Activated CD8-positive, alpha-beta memory T cell treated with anti-CD3 and anti-CD28 coated beads for 1 hour (primary cell): ENCODE measurements around the gene SARS1.

Experiments used
- DNase-seq, 2 donors: peaks; one replicate each; pipeline ENCODE4 v3.0.0-alpha.2; 2020; ENCODE audit warnings: low read depth in 1 of 2; ENCODE audit errors: extremely low read depth in 1 of 2

The SARS1 gene

GRCh38 chr1:109259674-109260557 is 46.2 kb downstream of the SARS1 start:
- no peak for DNase-seq

DNA sequence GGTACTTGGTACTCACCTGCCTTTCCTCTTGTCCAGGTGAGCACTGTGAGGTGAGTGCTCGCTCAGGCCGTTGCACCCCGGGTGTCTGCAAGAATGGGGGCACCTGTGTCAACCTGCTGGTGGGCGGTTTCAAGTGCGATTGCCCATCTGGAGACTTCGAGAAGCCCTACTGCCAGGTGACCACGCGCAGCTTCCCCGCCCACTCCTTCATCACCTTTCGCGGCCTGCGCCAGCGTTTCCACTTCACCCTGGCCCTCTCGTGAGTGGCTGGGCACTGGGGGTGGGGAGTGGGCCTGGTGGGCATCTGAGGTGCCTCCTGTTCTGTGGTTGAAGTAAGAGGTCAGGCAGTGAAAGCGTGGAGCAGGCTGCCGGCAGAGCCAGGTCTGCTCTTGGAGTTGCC is 47.3 kb downstream of the SARS1 start:
- no peak for DNase-seq

GRCh38 chr1:109261578-109261977 is 47.9 kb downstream of the SARS1 start:
- DNase-seq, result no peak

DNA sequence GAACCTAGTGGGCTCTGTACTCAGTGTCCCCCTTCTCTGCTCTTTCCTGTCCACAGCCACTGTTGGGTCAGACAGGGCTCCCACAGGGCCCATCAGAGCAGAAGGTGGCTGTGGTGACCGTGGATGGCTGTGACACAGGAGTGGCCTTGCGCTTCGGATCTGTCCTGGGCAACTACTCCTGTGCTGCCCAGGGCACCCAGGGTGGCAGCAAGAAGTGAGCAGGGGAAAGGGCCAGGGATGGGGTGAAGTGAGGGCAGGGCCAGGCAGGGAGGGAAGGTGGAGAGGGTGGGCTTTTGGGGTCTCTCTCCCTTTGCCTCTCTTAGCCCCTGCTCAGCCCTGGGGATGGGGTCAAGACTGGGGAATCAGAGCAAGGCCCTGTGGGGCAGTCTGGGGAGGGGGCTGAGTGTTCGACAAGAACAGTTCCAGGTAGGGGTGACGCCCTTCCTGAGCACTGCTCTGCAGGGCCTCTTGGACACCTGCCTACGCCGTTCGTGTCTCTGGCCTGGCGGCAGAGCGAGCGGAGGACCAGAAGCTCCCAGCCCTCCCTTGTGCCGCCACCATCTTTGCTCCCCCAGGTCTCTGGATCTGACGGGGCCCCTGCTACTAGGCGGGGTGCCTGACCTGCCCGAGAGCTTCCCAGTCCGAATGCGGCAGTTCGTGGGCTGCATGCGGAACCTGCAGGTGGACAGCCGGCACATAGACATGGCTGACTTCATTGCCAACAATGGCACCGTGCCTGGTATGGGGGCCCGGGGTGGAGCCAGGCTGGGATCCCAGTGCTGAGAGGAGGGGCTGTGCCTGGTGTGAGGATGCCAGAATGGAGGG is 48.7 kb downstream of the SARS1 start:
- DNase-seq, result no peak

DNA sequence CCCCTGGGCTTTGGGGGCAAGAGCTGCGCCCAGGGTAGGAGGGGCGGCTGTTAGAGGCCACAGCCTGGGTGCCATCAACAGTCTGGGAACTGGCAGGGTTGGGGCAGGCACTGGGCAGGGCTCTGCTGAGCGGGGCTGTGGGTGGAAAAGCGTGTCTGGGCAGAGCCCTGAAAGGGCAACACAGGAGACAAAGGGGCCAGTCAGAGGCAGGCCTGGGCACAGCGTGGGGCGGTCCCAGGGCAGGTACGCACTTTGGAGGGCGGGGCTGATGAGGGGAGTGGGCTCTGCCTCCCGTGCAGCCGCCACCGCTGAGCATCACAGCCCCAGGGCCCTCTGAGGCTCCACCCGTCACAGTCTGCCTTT is 49.5 kb downstream of the SARS1 start:
- DNase-seq, result no peak

DNA sequence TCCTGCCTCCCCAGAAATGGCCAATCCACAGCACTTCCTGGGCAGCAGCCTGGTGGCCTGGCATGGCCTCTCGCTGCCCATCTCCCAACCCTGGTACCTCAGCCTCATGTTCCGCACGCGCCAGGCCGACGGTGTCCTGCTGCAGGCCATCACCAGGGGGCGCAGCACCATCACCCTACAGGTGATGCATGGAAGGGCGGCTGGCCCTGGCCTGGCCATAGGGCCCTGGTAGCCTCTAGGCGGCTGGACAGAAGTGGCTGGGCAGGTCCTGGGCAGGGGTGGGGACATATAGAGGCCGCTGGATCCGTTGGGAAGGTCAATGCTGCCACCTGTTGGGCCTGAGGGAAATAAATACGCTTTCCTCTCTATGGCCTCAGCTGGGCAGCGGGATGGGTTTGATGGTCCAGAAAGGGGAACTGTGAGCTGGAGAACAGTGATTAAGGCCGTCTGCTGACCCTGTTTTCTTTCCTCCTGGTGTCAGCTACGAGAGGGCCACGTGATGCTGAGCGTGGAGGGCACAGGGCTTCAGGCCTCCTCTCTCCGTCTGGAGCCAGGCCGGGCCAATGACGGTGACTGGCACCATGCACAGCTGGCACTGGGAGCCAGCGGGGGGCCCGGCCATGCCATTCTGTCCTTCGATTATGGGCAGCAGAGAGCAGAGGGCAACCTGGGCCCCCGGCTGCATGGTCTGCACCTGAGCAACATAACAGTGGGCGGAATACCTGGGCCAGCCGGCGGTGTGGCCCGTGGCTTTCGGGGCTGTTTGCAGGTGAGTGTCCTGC is 50.1 kb downstream of the SARS1 start:
- DNase-seq, result peak; percentile 31 to 65

DNA sequence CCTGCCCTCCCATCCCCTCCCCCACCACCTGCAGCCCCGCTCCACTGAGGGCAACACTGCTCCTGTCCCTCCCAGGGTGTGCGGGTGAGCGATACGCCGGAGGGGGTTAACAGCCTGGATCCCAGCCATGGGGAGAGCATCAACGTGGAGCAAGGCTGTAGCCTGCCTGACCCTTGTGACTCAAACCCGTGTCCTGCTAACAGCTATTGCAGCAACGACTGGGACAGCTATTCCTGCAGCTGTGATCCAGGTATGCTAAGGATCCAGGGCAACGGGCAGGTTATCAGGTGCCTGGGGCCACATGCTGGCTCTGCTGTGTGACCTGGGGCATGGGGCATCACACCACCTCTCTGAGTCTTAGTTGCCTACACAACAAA is 50.6 kb downstream of the SARS1 start:
- no peak for DNase-seq

DNA sequence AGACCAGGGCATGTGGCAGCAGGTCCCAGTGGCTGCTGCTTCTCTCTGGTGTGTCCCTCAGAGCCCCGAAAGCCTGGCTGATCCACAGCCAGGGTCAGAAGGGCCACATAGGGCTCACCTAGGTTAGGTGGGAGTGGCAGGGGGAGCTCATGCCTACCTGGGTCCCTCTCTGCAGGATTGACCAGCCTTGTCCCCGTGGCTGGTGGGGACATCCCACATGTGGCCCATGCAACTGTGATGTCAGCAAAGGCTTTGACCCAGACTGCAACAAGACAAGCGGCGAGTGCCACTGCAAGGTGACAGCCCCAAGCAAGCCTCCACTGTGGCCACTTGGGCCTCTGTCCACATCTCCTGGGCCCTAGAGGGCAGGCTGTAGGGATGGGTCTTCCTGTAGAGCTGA is 51.3 kb downstream of the SARS1 start:
- DNase-seq, result no peak

DNA sequence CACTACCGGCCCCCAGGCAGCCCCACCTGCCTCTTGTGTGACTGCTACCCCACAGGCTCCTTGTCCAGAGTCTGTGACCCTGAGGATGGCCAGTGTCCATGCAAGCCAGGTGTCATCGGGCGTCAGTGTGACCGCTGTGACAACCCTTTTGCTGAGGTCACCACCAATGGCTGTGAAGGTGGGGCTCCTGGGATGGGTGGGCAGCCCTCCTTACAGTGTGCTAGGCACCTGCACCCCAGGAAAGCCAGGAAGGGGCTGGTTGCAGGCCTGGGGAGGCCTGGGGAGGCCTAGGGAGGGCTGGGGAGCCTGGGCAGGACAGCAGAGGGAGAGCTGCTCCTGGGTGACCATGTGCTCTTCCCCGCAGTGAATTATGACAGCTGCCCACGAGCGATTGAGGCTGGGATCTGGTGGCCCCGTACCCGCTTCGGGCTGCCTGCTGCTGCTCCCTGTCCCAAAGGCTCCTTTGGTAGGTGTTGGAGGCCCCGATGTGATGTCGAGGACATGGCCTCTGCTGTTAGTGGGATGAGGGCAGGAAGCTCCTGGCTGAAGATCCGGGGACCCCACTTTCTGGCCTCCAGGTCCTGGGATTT is 52.1 kb downstream of the SARS1 start:
- DNase-seq, result no peak

- no peak for DNase-seq
These were observed 53.2 kb downstream of the SARS1 start for GRCh38 chr1:109266965-109267364.

DNA sequence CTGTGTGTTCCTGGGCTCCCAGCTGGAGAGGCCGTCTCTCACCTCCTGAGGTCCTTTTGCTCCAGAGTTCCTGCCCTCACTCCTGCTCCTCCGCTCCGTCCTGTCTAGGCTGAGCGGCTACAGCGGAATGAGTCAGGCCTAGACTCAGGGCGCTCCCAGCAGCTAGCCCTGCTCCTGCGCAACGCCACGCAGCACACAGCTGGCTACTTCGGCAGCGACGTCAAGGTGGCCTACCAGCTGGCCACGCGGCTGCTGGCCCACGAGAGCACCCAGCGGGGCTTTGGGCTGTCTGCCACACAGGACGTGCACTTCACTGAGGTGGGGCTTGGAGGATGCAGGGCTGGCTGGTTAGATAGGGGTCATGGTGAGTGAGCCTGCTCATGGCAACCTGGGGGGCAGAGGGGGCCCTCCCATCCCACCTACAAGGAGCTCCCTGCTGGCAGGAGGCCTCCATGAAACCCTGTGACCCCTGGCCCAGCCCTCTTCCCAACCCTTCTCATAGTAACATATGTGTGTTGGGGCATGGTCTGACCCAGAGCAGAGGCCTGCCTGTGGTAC is 54.1 kb downstream of the SARS1 start:
- DNase-seq, result no peak

GRCh38 chr1:109268431-109269211 is 54.9 kb downstream of the SARS1 start:
- no peak for DNase-seq

DNA sequence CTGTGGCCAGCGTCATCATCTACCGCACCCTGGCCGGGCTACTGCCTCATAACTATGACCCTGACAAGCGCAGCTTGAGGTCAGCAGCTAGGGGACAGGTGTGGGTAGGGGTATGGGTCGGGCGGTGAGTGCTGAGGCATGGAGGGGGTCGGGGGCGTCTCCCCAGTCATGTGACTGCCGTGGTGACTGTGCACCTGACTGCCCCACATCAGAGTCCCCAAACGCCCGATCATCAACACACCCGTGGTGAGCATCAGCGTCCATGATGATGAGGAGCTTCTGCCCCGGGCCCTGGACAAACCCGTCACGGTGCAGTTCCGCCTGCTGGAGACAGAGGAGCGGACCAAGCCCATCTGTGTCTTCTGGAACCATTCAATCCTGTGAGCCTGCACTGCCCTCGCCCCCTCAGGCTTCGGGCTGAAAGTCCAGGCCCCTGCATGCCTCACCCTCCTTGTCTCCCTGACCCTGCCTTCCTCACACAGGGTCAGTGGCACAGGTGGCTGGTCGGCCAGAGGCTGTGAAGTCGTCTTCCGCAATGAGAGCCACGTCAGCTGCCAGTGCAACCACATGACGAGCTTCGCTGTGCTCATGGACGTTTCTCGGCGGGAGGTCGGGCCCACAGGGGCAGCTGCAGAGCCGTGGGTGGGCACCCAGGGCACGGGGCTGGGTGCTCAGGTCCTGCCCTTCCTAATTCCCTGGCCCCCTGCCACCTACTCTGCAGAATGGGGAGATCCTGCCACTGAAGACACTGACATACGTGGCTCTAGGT is 55.7 kb downstream of the SARS1 start:
- no peak for DNase-seq

DNA sequence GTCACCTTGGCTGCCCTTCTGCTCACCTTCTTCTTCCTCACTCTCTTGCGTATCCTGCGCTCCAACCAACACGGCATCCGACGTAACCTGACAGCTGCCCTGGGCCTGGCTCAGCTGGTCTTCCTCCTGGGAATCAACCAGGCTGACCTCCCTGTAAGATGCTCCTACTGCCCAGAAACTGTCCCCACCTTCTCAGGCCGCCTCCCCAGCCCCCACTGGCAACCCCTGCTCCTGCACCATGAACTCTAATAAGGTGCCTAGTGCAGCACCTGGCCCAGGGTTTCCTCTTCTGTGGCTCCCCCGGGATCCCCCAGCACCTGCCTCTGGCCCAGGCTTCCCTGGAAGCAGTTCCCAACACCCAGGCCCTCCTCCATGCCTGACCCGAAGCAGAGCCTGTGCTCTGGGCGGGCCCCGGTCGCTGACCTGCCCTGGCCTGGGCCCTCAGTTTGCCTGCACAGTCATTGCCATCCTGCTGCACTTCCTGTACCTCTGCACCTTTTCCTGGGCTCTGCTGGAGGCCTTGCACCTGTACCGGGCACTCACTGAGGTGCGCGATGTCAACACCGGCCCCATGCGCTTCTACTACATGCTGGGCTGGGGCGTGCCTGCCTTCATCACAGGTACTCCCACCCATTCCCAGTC is 56.4 kb downstream of the SARS1 start:
- no peak for DNase-seq

DNA sequence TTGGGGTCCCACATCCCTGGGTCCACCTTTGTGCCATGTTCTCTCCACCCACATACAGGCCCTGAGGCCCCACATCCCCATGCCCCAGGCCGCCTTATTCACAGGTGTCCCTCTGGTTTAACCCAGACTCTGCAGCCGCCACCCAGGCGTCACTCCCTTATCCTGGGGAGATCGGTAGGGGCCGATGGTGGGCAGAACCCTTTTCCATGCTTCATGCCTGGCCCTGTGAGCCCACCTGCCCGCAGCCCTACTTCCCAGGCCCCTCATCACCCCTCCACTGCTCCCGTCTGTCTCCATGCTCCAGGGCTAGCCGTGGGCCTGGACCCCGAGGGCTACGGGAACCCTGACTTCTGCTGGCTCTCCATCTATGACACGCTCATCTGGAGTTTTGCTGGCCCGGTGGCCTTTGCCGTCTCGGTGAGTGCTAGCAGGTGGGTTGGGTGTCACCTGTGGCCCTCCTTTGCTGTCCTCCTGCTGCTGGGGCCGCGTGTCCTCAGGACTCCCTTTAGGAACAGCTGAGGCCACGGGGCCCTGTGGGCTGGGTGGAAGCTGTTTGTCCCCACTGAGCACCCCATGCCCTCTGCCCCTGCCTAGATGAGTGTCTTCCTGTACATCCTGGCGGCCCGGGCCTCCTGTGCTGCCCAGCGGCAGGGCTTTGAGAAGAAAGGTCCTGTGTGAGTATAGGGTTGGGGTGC is 57.1 kb downstream of the SARS1 start:
- no peak for DNase-seq

GRCh38 chr1:109271458-109271857 is 57.7 kb downstream of the SARS1 start:
- DNase-seq, result no peak

- no peak for DNase-seq
These were observed 58.5 kb downstream of the SARS1 start for GRCh38 chr1:109272021-109272799.
